Measurements from ENCODE around the gene PKIG. TPM values are rescaled to one million over a fixed set of nuclear protein-coding genes. Genes with fewer than 3 reads are reported as not detected.

The PKIG gene
- total and polyA plus RNA-seq, 2 of the 8 experiments (the other 6 are each of a cell fraction or from before 2014, with no cell fraction given), result 26.7 to 34.3 TPM

- Histone ChIP-seq H3K36me3 (ENCODE audit: control insufficient read depth in 2 of 4, insufficient read depth in 4 of 4, low read length in 3 of 4) (no peaks in the 10 kb centered on the region), H3K18ac (ENCODE audit: extremely low read depth, low read length) (no peak overlapping the region), H4K20me1 (replicated peaks in 1 of 2; ENCODE audit: control insufficient read depth in 1 of 2, insufficient read depth in 2 of 2, low read length in 2 of 2) (no peaks in the 10 kb centered on the region), H2BK15ac (ENCODE audit: low read length) (no peak overlapping the region), H2AK5ac (ENCODE audit: low read depth, low read length) (no peak overlapping the region), H3K56ac (replicated peaks; ENCODE audit: insufficient read length, low read depth, low read length) (no peak overlapping the region), H3K27ac (ENCODE audit: low read depth, low read length) (no peak overlapping the region), H2BK5ac (ENCODE audit: low read depth, low read length) (no peak overlapping the region), H3K23me2 (ENCODE audit: low read depth, low read length) (no peaks in the 10 kb centered on the region), H4K8ac (ENCODE audit: extremely low read depth, insufficient read depth, low read length) (no peak overlapping the region), H3K4ac (replicated peaks; ENCODE audit: insufficient read length, low read depth, low read length) (no peak overlapping the region), H3K14ac (ENCODE audit: insufficient read length) (no peak overlapping the region), H3K9me3 (ENCODE audit: insufficient read depth in 2 of 2, low read depth in 1 of 2, low read length in 1 of 2) (no peaks in the 10 kb centered on the region), H4K91ac (replicated peaks; ENCODE audit: insufficient read length, low read length) (no peak overlapping the region), H3K27me3 (replicated peaks in 1 of 4; ENCODE audit: control insufficient read depth in 3 of 4, extremely low read depth in 1 of 4, insufficient read depth in 3 of 4, low read length in 3 of 4) (no peaks in the 10 kb centered on the region), H3K9ac (replicated peaks in 1 of 4; ENCODE audit: extremely low read depth in 1 of 4, low read depth in 3 of 4, low read length in 3 of 4) (no peak overlapping the region), H3K23ac (ENCODE audit: insufficient read length) (no peak overlapping the region), H3K4me2 (ENCODE audit: insufficient read depth in 1 of 2, low read depth in 2 of 2, low read length in 2 of 2) (no peak overlapping the region), H2BK20ac (ENCODE audit: low read length) (no peak overlapping the region), H4K5ac (ENCODE audit: insufficient read length, low read depth, low read length) (no peak overlapping the region), H3K79me2 (ENCODE audit: control insufficient read depth in 1 of 2, insufficient read depth in 2 of 2, low read length in 2 of 2) (no peaks in the 10 kb centered on the region), H3K4me1 (replicated peaks in 1 of 4; ENCODE audit: control insufficient read depth in 3 of 4, insufficient read depth in 4 of 4, low read length in 3 of 4) (peaks cover 0 to 3% (median 0%) of the 10 kb centered on the region in 4 experiments; a peak in 1 of 7 replicates), H2BK12ac (ENCODE audit: low read depth, low read length) (no peak overlapping the region), H2BK120ac (replicated peaks; ENCODE audit: low read depth, low read length) (no peak overlapping the region), H2AFZ (ENCODE audit: low read length) (no peak overlapping the region), H3K4me3 (ENCODE audit: extremely low read depth in 1 of 4, insufficient read depth in 2 of 4, low read depth in 3 of 4, low read length in 4 of 4) (no peak overlapping the region), H3K79me1 (ENCODE audit: low read depth, low read length) (no peaks in the 10 kb centered on the region)
- 89% methylated on average over 6 of the region's 6 CpGs; no CpG with 5 or more reads in 1 of the 2 experiments for WGBS, 2 experiments (ENCODE audit: extremely low coverage in 1 of 2, insufficient coverage in 1 of 2, insufficient read length in 1 of 2, insufficient replicate concordance in 2 of 2, low coverage in 1 of 2, low lambda C conversion rate in 2 of 2, missing lambda C conversion rate in 1 of 2)
- TF ChIP-seq RNF2 (IDR thresholded peaks at IDR 0.05; ENCODE audit: borderline replicate concordance, low read depth, low read length, missing control alignments, poor library complexity, severe bottlenecking) (no peak), ZNF274 (IDR thresholded peaks at IDR 0.05; ENCODE audit: borderline replicate concordance, extremely low read depth, low read length) (no peak), TAF7 (optimal IDR thresholded peaks at IDR 0.05; ENCODE audit: borderline replicate concordance, low read depth, low read length) (no peak), SIN3A (conservative IDR thresholded peaks at IDR 0.05 in 1 of 2, IDR thresholded peaks at IDR 0.05 in 1 of 2; ENCODE audit: low read depth in 1 of 2, low read length in 2 of 2) (no peak), KDM4A (IDR thresholded peaks at IDR 0.05; ENCODE audit: low read depth, low read length, severe bottlenecking) (no peak), BCL11A (IDR thresholded peaks at IDR 0.05; ENCODE audit: low read depth in 2 of 2, low read length in 2 of 2) (no peak), MAFK (IDR thresholded peaks at IDR 0.05; ENCODE audit: low read depth, low read length) (no peak), SP1 (IDR thresholded peaks at IDR 0.05; ENCODE audit: low read depth, low read length) (no peak), EZH2 (IDR thresholded peaks at IDR 0.05; ENCODE audit: low read depth, low read length, severe bottlenecking) (no peak)
- ChIA-PET CTCF (ENCODE audit: partially characterized antibody) (interaction anchor here (0.8 to 1.3 kb wide), 4 partner anchors 22 to 354 kb away, joined by 3 to 4 read pairs (median 4); no protein-coding TSS in a partner anchor), POLR2A (ENCODE audit: partially characterized antibody) (no interaction called here)
- no peak for DNase-seq (ENCODE audit: low read depth in 1 of 2, low spot score in 2 of 2)
- no peak for FAIRE-seq
Observed at GRCh38 chr20:44571362-44571988, 10.9 kb upstream of the PKIG start.
